ENCODE data around the gene PATJ.
"Not testable (repeated sequence)": the region's sequence is repeated elsewhere in the genome, so short reads cannot be mapped to it uniquely, and the experiment has no call there.

The PATJ gene

DNA sequence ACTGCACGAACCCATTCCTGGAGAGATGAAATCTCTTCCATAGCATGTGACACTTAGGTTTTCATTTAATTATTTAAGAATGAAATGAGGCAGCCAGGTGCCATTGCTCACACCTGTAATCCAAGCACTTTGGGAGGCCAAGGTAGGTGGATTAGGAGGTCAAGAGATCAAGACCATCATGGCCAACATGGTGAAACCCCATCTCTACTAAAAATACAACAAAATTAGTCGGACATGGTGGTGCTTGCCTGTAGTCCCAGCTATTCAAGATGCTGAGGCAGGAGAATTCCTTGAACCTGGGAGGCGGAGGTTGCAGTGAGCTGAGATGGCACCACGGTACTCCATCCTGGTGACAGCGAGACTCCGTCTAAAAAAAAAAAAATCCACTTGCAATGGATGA, 470.1 kb downstream of the PATJ start:
- H3K4me3 ChIP-seq (ENCODE audit: low read length), result no peak overlapping the region
- DNase-seq (ENCODE audit: low read depth), result no peak
- TF ChIP-seq, protein P1, sequence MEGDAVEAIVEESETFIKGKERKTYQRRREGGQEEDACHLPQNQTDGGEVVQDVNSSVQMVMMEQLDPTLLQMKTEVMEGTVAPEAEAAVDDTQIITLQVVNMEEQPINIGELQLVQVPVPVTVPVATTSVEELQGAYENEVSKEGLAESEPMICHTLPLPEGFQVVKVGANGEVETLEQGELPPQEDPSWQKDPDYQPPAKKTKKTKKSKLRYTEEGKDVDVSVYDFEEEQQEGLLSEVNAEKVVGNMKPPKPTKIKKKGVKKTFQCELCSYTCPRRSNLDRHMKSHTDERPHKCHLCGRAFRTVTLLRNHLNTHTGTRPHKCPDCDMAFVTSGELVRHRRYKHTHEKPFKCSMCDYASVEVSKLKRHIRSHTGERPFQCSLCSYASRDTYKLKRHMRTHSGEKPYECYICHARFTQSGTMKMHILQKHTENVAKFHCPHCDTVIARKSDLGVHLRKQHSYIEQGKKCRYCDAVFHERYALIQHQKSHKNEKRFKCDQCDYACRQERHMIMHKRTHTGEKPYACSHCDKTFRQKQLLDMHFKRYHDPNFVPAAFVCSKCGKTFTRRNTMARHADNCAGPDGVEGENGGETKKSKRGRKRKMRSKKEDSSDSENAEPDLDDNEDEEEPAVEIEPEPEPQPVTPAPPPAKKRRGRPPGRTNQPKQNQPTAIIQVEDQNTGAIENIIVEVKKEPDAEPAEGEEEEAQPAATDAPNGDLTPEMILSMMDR (conservative IDR thresholded peaks at IDR 0.05; ENCODE audit: low read length), result no peak

DNA sequence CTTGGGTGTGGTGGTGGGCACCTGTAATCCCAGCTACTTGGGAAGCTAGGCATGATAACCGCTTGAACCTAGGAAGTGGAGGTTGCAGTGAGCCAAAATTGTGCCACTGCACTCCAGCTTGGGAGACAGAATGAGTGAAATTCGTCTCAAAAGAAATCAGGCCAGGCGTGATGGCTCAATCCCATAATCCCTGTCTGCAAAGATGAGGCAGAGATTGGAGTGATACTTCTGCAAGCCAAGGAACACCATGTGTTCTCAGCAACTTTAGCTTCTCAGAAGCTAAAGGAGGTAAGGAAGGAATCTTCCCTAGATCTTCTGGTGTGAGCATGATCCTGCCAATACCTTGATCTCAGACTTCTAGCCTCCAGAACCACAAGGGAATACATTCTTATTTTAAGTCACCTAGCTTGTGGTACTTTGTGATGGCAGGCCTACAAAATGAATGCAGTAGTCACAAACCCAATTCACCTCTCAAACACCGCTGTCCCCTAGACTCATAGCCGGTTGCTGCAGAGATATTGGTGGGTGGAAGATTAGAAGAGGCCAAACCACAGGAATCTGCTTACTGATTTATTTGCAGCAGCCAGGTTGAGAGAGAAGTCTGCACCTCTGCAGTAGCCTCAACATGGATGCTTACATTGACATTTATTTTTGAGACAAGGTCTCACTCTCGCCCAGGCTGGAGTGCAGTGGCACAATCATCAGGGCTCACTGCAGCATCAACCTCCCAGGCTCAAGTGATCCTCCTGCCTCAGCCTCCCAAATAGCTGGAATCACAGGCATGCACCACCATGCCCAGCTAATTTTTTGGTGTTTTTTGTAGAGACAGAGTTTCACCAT, 471.0 kb downstream of the PATJ start:
- no peak overlapping the region for H3K4me3 ChIP-seq (ENCODE audit: low read length)
- TF ChIP-seq, protein P1 (conservative IDR thresholded peaks at IDR 0.05; ENCODE audit: low read length), result no peak
- no peak for DNase-seq (ENCODE audit: low read depth)

DNA sequence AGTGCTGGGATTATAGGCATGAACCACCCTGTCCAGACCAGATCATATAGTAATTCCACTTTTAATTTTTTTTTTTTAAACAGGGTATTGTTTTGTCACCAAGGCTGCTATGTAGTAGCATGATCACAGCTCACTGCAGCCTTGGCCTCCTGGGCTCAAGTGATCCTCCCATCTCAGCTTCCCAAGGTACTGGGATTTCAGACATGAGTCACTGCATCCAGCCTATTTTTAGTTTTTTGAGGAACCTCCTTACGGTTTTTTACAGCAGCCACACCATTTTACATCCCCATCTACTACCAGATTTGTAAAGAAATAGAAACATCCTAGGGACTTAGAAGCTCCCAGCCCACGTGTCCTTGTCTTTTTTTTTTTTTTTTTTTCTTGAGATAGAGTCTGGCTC, 476.3 kb downstream of the PATJ start:
- no peak overlapping the region for H3K4me3 ChIP-seq (ENCODE audit: low read length)
- TF ChIP-seq, protein P1 (conservative IDR thresholded peaks at IDR 0.05; ENCODE audit: low read length), result no peak
- DNase-seq (ENCODE audit: low read depth), result no peak

DNA sequence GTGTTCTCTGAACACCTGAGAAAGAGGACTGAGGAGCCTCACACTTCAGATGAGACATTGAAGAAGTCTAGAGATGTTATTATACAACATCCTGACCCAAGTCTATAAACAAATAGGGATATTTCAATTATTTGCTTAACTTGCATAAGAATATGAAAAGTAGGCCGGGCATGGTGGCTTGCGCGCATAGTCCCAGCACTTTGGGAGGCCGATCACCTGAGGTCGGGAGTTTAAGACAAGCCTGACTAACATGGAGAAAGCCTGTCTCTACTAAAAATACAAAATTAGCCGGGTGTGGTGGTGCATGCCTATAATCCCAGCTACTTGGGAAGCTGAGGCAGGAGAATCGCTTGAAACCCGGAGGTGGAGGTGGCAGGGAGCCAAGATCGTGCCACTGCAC, 478.2 kb downstream of the PATJ start:
- not testable (repeated sequence) for H3K4me3 ChIP-seq (ENCODE audit: low read length); DNase-seq (ENCODE audit: low read depth)

DNA sequence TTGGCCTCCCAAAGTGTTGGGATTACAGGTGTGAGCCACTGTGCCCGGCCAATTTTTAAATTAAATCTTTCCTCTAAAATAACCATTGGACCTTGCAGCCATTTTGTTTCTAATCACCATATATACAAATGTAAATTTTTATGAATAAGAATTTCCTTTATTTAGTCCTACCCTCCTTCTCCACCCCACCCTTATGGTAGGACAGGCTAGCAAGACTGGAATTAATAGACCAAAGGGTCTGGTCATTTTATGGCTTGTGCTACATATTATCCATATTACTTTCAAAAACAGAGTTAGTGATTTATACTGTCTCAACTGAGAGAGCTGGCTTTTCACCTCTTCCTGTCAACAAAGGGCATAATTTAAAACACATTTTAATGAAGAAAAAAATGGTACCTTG, 478.9 kb downstream of the PATJ start:
- H3K4me3 ChIP-seq (ENCODE audit: low read length), result no peak overlapping the region
- no peak for DNase-seq (ENCODE audit: low read depth)
- TF ChIP-seq, protein P1 (conservative IDR thresholded peaks at IDR 0.05; ENCODE audit: low read length), result no peak

DNA sequence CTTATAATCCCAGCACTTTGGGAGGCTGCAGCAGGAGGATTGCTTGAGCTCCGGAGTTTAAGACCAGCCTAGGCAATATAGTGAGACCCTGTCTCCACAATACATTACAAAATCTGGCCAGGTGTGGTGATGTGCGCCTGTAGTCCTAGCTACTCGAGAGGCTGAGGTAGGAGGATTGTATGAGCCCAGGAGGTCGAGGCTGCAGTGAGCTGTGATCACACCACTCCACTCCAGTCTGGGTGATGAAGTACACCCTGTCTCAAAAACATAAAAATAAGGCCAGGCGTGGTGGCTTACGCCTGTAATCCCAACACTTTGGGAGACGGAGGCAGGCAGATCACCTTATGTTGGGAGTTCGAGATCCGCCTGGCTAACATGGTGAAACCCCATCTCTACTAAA, 480.0 kb downstream of the PATJ start:
- H3K4me3 ChIP-seq (ENCODE audit: low read length), result no peak overlapping the region
- no peak for DNase-seq (ENCODE audit: low read depth)
- TF ChIP-seq, protein P1 (conservative IDR thresholded peaks at IDR 0.05; ENCODE audit: low read length), result no peak

DNA sequence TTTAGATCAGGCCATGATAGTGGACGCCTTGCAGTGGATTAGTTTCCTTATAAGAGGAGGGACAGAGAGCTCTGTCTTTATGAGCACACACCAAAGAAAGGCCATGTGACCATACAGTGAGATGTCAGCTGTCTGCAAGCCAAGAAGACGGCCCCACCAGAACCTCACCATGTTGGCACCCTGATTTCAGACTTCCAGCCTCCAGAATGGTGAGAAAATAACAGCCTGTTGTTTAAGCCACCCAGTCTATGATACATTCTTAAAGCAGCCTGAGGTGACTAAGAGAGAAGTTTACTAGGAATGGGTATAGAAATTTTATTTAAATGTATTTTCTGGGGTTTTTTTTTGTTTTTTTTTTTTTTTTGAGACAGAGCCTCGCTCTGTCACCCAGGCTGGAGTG, 481.9 kb downstream of the PATJ start:
- DNase-seq (ENCODE audit: low read depth), result no peak
- no peak overlapping the region for H3K4me3 ChIP-seq (ENCODE audit: low read length)
- TF ChIP-seq, protein P1 (conservative IDR thresholded peaks at IDR 0.05; ENCODE audit: low read length), result no peak
